Skeletal muscle tissue (tissue), 4 donors: ENCODE results near the gene HPCAL1. TPM values are rescaled to one million over a fixed set of nuclear protein-coding genes. Genes with fewer than 3 reads are reported as not detected.

Experiments
- H3K27ac ChIP-seq: one replicate; pipeline ENCODE4 v1.7.0; 2013; ENCODE audit warnings: mild to moderate bottlenecking, low read depth, low read length, inconsistent platforms
- H3K27me3 ChIP-seq, 3 donors: one replicate each; pipeline ENCODE4 v1.7.0; 2013; ENCODE audit warnings: low read length in 3 of 3; ENCODE audit not compliant: control insufficient read depth in 3 of 3, insufficient read depth in 3 of 3
- H3K36me3 ChIP-seq, 3 donors: one replicate each; pipeline ENCODE4 v1.7.0; 2013; ENCODE audit warnings: low read length in 3 of 3; ENCODE audit not compliant: control insufficient read depth in 3 of 3, insufficient read depth in 3 of 3
- H3K4me1 ChIP-seq, 3 donors: one replicate each; pipeline ENCODE4 v1.7.0; 2013; ENCODE audit warnings: low read length in 3 of 3, mild to moderate bottlenecking in 3 of 3; ENCODE audit not compliant: control insufficient read depth in 3 of 3, insufficient read depth in 3 of 3
- H3K4me3 ChIP-seq, 3 donors: one replicate each; pipeline ENCODE4 v1.7.0; 2013; ENCODE audit warnings: low read length in 3 of 3
- H3K9ac ChIP-seq, 3 donors: one replicate each; pipeline ENCODE4 v1.7.0; 2013; ENCODE audit warnings: low read length in 3 of 3, mild to moderate bottlenecking in 3 of 3, moderate library complexity in 2 of 3, low read depth in 1 of 3
- H3K9me3 ChIP-seq, 3 donors: one replicate each; pipeline ENCODE4 v1.7.0; 2013; ENCODE audit warnings: low read length in 3 of 3; ENCODE audit not compliant: control insufficient read depth in 3 of 3
- total RNA-seq: library from RNA; depleted of rRNA; stranded (reverse); fragments of >200 nt; gene quantifications from one replicate; pipeline ENCODE4 v1.2.3, GENCODE V29; 2014
- donor health status: Osteomylitis.

HPCAL1 gene
- total RNA-seq, 1 donor from 2014 or later = 15.1 TPM

GRCh38 chr2:10339647-10340592, 37.2 kb downstream of the HPCAL1 start:
- H3K4me3 ChIP-seq = no peak overlapping the region
- H3K9ac ChIP-seq = no peak overlapping the region
- no peaks in the 10 kb centered on the region for H3K27me3 ChIP-seq
- no peak overlapping the region for H3K27ac ChIP-seq
- H3K9me3 ChIP-seq = peaks cover 0 to 5% (median 1%) of the 10 kb centered on the region in 3 donors
- peaks cover 0 to 3% (median 3%) of the 10 kb centered on the region in 3 donors for H3K36me3 ChIP-seq
- H3K4me1 ChIP-seq = peaks cover 0 to 4% (median 0%) of the 10 kb centered on the region in 3 donors

- no peak overlapping the region for H3K27ac ChIP-seq
- no peak overlapping the region for H3K9ac ChIP-seq
- no peaks in the 10 kb centered on the region for H3K27me3 ChIP-seq
Measured at GRCh38 chr2:10340593-10340975, 37.9 kb downstream of the HPCAL1 start.

GRCh38 chr2:10341193-10341592, 38.5 kb downstream of the HPCAL1 start:
- H3K27ac ChIP-seq = no peak overlapping the region
- no peaks in the 10 kb centered on the region for H3K9me3 ChIP-seq
- H3K9ac ChIP-seq = no peak overlapping the region
- no peaks in the 10 kb centered on the region for H3K36me3 ChIP-seq
- no peak overlapping the region for H3K4me3 ChIP-seq
- peaks cover 0 to 6% (median 0%) of the 10 kb centered on the region in 3 donors for H3K4me1 ChIP-seq
- no peaks in the 10 kb centered on the region for H3K27me3 ChIP-seq

More at GRCh38 chr2:10340593-10340975, 37.9 kb downstream of the HPCAL1 start:
- Histone ChIP-seq H3K9me3 (no peaks in the 10 kb centered on the region), H3K4me1 (peaks cover 0 to 4% (median 0%) of the 10 kb centered on the region in 3 donors), H3K36me3 (no peaks in the 10 kb centered on the region), H3K4me3 (no peak overlapping the region)

DNA sequence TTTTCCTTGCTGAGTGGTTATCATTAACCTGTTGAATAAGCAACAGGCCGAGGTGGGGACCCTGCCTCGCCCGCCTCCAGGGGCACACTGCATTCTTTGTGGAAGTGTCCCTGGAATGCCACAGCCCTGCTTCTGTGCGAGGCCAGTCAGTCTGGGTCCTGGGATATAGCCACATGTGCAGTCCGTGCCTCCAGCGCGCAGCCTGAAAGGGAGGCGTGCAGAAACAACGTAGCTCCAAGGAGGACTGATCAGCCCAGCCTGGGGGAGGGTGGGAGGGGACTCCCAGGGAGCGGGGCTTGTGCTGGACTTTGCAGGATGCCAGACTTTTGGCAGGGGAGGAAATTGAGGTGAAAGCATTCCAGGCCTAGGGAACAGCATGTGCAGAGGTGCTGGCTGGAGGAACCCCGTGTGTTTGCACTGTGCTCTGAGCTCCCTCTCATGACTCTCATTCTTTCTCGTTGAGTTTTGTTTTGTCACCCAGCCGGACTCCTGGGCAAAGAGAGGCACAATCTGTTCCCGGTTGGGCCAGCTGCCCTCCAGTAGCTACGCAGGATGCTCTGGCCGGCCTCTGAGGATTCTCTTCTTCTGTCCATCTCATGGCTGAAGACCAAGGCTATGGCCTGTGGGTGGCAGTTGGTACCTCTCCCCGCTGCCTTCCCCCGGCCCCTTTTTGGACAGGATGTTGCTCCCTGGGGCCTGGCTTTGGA, 39.7 kb downstream of the HPCAL1 start:
- no peaks in the 10 kb centered on the region for H3K36me3 ChIP-seq
- no peak overlapping the region for H3K9ac ChIP-seq
- H3K9me3 ChIP-seq = no peaks in the 10 kb centered on the region
- peaks cover 0 to 6% (median 2%) of the 10 kb centered on the region in 3 donors for H3K4me1 ChIP-seq
- no peak overlapping the region for H3K27ac ChIP-seq
- H3K27me3 ChIP-seq = no peaks in the 10 kb centered on the region
- no peak overlapping the region for H3K4me3 ChIP-seq

DNA sequence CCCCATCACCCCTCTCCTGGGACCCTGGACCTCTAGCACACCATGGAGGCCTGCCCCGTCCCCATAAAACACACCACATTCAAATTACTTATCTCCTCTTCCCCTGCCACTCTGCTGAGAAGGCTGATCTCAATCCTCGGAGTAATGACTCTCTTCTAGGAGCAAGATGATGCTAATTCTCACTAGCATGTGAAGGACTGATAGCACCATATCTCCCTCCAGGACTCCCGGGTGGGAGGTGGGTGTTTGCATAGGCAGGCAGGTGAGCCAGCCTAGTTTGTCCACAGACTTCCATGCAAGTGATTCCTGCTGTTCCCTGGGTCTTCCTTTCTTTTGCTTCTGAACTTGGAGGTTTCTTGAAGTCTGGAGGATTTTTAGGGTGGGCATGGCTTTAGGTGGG, 40.5 kb downstream of the HPCAL1 start:
- H3K4me1 ChIP-seq = peaks cover 0 to 9% (median 4%) of the 10 kb centered on the region in 3 donors
- no peak overlapping the region for H3K27ac ChIP-seq

GRCh38 chr2:10343658-10344057, 41.0 kb downstream of the HPCAL1 start:
- no peaks in the 10 kb centered on the region for H3K36me3 ChIP-seq
- H3K9me3 ChIP-seq = no peaks in the 10 kb centered on the region
- H3K27me3 ChIP-seq = no peaks in the 10 kb centered on the region
- H3K4me1 ChIP-seq = peaks cover 0 to 9% (median 4%) of the 10 kb centered on the region in 3 donors
- H3K9ac ChIP-seq = no peak overlapping the region
- no peak overlapping the region for H3K4me3 ChIP-seq
- no peak overlapping the region for H3K27ac ChIP-seq

More for the DNA sequence above, 40.5 kb downstream of the HPCAL1 start:
- H3K9ac ChIP-seq = no peak overlapping the region
- no peaks in the 10 kb centered on the region for H3K9me3 ChIP-seq
- no peaks in the 10 kb centered on the region for H3K27me3 ChIP-seq
- H3K36me3 ChIP-seq = no peaks in the 10 kb centered on the region
- H3K4me3 ChIP-seq = no peak overlapping the region

GRCh38 chr2:10344105-10345066, 41.7 kb downstream of the HPCAL1 start:
- Histone ChIP-seq H3K27me3 (no peaks in the 10 kb centered on the region), H3K4me1 (peaks cover 0 to 9% (median 4%) of the 10 kb centered on the region in 3 donors), H3K9me3 (no peaks in the 10 kb centered on the region), H3K9ac (no peak overlapping the region), H3K4me3 (no peak overlapping the region), H3K36me3 (no peaks in the 10 kb centered on the region), H3K27ac (no peak overlapping the region)

GRCh38 chr2:10345126-10345525, 42.4 kb downstream of the HPCAL1 start:
- Histone ChIP-seq H3K4me3 (no peak overlapping the region), H3K9ac (no peak overlapping the region), H3K27me3 (no peaks in the 10 kb centered on the region), H3K36me3 (no peaks in the 10 kb centered on the region), H3K9me3 (no peaks in the 10 kb centered on the region), H3K27ac (no peak overlapping the region), H3K4me1 (peaks cover 0 to 9% (median 4%) of the 10 kb centered on the region in 3 donors)

DNA sequence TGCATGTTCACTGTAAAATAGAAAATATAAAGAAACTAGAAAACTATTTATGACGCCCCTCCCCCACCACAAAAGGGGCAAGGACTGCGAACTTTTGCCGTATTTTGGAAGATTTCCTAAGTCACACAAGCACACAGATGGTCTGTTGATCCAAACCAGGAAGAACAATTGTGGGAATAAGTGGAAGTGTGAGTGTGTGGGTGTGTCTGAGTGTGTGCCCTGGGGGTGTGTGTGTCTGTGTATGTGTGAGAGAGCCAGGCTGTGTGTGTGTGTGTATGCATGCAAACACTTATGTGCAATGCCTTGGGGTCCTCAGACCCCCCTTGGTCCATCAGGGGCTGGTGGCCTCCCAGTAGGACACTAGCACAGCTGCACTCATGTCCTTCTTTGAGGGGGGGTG, 43.1 kb downstream of the HPCAL1 start:
- no peaks in the 10 kb centered on the region for H3K36me3 ChIP-seq
- H3K9ac ChIP-seq = no peak overlapping the region
- H3K4me3 ChIP-seq = no peak overlapping the region
- H3K27me3 ChIP-seq = no peaks in the 10 kb centered on the region
- H3K9me3 ChIP-seq = no peaks in the 10 kb centered on the region
- H3K4me1 ChIP-seq = peaks cover 0 to 9% (median 4%) of the 10 kb centered on the region in 3 donors
- no peak overlapping the region for H3K27ac ChIP-seq
